Stimulated activated CD8-positive, alpha-beta memory T cell treated with anti-CD3 and anti-CD28 coated beads, Interleukin-4, amount 100 ng/mL, for 48 hours (primary cell): ENCODE results near the gene MGAT1.

Experiments
- DNase-seq: peaks from one replicate; pipeline ENCODE4 v3.0.0-alpha.2; 2020

MGAT1 gene

DNA sequence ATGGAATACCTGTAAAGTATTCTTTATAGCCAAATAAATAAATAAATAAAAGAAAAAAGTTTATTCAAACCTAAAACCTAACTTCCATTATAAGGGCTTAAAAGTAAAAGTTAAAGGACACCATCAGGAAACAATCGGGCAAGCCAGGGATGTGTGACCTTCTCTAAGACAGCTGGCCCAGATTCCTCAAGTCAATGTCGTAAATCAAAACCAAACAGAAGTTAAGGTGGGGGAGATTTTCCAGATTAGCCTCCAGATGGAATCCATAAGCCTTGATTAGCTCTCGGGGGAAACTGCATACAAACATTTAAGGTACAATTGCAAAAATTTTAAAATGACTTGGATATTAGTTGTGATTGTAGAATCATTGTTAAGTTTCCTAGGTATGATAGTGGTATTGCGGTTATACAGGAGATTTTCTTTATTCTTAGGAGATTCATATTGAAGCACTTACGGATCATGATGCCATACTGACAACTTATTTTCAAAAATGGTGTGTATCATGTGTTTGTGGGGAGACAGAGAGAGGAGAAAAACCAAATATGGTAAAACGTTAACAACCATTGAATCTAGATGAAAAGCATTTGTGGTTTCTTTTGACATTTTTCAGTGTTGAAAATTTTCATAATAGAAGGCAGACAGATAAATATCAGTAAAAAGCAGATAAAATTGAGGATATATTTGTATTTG, 21.5 kb upstream of the MGAT1 start:
- no peak for DNase-seq

GRCh38 chr5:180823346-180823745, 20.7 kb upstream of the MGAT1 start:
- no peak for DNase-seq

- DNase-seq, result peak; percentile 8
These were observed 18.9 kb upstream of the MGAT1 start for GRCh38 chr5:180821538-180821937.

GRCh38 chr5:180820788-180821321, 18.2 kb upstream of the MGAT1 start:
- DNase-seq, result peak; percentile 12

DNA sequence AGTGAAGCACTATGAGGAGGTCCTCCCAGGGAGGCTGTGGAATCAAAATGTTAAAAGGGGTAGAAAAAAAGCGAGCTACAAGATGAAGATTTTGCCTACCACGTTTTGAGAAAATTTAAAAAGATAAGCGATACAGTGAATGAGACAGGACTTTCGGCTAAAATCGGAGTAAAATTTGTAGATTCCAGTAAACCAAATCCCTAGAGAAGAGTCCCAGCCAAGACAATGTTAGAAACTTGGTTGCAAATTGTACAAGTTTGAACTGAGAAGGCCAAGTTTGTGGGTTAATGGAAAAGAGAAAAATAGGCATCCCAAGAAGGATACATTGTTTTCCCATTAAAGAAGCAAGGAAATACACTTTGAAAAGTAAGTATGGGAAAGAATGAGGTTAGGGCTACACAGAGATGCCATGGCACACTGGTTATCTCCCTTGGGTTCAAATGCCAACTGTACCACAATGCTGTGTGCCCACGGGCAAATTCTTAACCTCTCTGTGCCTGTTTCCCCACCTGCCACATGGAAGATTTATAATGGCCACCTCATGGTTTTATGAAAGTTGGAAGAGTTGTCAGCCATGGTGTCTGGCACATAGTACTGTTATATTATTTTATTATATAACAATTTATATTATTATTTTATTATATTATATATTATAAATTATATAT, 16.2 kb upstream of the MGAT1 start:
- DNase-seq, result no peak

GRCh38 chr5:180817893-180818674, 15.5 kb upstream of the MGAT1 start:
- peak; percentile 32 for DNase-seq

DNA sequence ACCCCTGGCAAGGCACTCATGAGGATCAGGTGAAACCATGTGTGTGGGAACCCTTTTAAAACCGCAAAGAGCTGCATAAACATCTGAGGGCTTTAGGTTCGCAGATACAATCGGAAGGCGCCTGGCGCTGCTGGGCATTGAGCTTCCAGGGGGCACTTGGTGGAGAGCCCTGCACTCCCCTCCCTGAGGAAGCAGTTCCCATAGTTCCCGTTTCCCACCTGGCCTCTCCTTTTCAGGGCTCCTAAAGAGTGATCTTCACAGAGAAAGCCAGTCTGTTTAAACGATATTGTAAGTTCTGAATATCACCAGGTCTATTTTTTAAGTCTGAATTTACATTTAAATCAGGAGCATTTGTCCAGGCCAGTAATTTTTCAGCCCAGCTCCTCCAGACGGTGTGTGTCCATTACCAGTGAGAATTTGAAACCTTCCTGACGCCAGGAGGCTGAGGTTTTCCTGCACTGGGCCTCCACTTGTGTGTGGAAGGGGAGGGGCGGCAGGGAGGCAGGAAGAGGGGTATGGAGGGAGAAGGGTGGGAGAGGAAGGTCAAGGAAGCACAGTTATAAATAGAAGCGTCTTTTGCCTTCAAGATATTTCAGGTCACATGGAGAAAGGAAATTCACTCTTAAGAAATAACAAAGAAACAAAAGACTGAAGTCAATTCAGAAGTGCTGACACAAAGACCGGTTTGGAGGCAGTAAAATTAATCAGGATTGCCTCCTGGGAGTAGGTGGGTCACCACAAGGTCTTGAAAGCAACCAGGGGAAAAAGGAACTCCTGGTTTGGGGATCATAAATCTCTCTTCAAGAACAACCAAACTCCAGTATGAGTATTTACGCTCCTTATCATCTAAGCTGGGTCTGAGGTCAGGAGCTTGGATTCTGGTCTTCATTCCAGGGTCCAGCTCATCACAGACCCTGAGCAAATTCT, 14.3 kb upstream of the MGAT1 start:
- DNase-seq, result peak; percentile 25

DNA sequence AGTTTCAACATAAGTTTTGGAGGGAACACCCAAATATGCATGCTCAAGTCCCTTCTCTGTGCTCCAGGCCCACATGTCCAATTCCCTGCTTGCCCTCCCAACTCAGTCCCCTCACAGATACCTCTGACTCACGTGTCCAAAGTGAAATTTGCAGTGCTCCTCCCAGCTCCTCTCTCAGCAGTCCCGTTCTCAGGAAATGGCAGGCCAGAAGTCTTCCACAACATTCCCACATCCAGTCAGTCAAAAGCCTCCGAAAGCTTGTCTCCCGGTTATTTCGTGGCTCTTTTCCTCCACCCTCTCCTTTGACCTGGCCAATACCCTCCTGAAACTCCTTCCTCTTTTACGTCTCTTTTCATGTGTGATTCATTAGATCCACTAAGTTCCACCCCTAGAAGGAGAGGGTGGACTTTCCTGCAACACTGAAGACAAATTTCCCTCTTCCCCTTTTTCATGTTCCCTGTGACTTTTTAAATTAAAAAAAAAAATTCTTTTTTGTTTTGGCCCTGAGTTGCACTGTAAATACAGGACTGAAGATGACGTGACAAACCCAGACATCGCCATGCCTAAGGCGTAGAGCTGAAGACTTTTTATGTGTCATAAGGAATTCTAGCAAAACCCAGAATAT, 12.8 kb upstream of the MGAT1 start:
- peak; percentile 14 for DNase-seq

- no peak for DNase-seq
These were observed 10.8 kb upstream of the MGAT1 start for GRCh38 chr5:180813420-180813819.

DNA sequence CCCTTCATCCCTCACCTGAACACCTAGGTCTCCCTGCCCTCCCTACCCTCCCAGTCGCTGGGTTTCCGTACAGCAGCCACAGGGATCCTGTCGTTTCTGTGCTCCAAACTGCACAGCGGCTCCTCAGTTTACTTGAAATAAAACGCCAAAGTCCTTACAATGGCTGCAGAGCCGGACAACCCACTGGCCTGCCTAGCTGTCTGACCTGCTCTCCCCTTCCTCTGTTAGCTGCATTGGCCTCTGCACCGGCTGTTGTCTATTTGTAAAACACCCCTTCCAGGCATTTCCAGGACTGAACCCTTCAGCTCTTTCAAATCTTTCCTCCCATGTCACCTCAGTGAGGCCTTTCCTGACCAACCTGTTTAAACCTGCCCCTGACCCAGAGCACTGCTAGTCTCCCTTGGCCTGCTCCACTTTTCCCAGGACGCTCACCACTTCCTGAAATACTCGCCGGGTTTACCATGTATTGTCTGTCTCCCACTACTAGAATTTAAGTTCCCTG, 9.1 kb upstream of the MGAT1 start:
- no peak for DNase-seq

- DNase-seq, result peak; percentile 75
These were observed 8.5 kb upstream of the MGAT1 start for GRCh38 chr5:180810959-180811622.

GRCh38 chr5:180810210-180810958, 7.8 kb upstream of the MGAT1 start:
- DNase-seq, result peak; percentile 97

- DNase-seq, result peak; percentile 87
These were observed 7.0 kb upstream of the MGAT1 start for GRCh38 chr5:180809403-180810209.

DNA sequence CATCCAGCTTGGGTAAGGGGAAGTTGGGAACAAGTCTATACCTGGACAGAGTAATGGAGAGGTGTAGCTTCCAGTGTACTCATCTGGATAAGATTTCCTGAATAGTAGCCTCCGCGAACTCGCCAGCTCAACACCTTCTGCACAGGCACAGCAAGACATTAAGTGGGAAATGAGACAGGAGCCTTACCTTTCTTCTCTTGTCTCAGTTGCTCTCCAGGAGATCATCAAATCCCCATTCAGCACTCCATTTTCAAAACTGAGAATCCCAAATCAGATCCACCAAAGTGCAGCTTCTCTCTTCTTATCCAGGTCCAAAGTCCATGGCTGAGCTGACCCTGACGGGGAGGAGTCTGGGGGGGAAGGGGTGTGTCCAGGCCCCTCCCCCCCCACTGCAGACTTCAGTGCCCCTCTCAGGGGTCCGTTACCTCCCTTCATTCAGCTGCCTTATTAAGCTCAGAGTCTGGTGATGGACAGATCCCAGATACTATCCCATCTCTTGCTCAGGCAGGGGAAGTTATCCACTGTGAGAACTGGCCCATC, 5.9 kb upstream of the MGAT1 start:
- DNase-seq, result peak; percentile 29

DNA sequence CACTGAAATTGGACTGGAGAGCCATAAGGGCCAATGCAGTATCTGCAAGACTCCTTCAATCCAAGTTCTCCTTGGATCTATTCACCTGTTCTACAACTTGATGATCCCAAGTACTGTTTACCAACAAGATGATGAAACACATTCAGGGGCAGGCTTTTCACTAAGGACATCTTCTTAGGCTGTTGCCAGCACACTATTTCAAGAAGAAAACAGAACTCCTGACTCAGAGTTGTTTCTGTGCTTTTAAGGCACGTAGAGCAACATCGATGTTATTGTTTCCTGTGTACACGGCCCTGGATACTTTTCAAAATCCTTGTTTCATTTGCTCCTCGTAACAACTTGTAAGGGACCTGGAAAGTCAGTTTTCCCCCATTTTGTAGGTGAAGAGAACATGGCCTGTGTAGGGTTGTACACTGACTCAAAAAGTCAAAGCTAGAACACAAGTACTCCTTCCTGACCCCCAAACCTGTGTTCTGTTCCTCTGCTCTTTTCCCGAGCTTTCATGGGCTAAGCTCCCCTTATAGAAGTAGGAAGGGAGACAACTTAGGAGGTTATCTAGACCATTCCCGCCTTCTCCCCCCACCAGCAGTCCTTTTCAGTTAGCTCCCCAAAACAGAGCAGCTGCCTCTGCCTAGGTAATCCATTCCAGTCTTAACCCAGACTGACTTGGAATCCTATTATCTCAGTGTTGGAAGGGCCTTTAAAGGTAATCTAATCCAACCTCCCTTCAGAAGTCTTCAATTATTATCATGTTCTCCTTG, 5.2 kb upstream of the MGAT1 start:
- DNase-seq, result peak; percentile 10

DNA sequence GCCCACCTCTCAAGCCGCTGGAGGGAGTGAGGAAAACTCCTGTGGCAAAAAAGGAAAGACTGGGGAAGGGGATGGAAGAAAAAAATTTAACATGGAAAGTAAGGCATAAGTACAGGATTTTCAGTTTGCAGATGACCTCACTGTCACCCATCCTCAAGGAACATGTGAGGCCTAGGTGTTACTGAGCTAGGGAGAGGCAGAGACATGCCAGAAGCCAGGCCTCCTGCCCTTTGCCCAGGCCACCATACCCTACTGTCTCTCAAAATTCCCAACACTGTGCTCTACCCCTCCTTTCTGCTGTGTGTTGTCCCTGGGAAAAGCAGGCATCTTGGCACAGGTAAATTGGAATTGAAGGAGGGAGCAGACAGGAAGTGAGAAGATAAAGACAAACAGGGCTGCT, 4.4 kb upstream of the MGAT1 start:
- DNase-seq, result peak; percentile 15

GRCh38 chr5:180806351-180807011, 3.9 kb upstream of the MGAT1 start:
- peak; percentile 27 for DNase-seq

GRCh38 chr5:180804129-180804618, 1.6 kb upstream of the MGAT1 start:
- DNase-seq, result peak; percentile 57
